Left ventricle myocardium inferior (tissue), 1 donor: ENCODE results near the gene NODAL. TPM values are rescaled to one million over a fixed set of nuclear protein-coding genes. Genes with fewer than 3 reads are reported as not detected.

Experiments
- DNase-seq: peaks from one replicate; pipeline ENCODE4 v3.0.0-alpha.2; 2020
- H3K27ac ChIP-seq: fragments of 200-600 bp; replicated peaks from 2 replicates; pipeline ENCODE4 v1.8.0; 2021
- H3K27me3 ChIP-seq: fragments of 200-600 bp; 2 replicates; pipeline ENCODE4 v1.8.0; 2021; ENCODE audit warnings: low read depth
- H3K36me3 ChIP-seq: fragments of 200-600 bp; 2 replicates; pipeline ENCODE4 v1.8.0; 2021
- H3K4me1 ChIP-seq: fragments of 200-600 bp; 2 replicates; pipeline ENCODE4 v1.8.0; 2021
- H3K4me3 ChIP-seq: fragments of 200-600 bp; 2 replicates; pipeline ENCODE4 v1.8.0; 2021; ENCODE audit warnings: mild to moderate bottlenecking, moderate library complexity
- H3K9me3 ChIP-seq: fragments of 200-600 bp; replicated peaks from 2 replicates; pipeline ENCODE4 v1.8.0; 2021
- CTCF ChIP-seq: fragments of 200-600 bp; IDR thresholded peaks from 2 replicates; pipeline ENCODE4 v1.8.0; 2021; ENCODE audit warnings: antibody characterized with exemption, mild to moderate bottlenecking, borderline replicate concordance
- intact Hi-C: fragments of 100-400 bp; cut with micrococcal nuclease; formaldehyde crosslinking; loops from one replicate; pipeline ENCODE4 v1.11.0; 2022
- total RNA-seq: library from RNA; stranded (reverse); fragmentation: NEBNext Ultra II Directional; extraction: Animal tissue kit (Norgen Biotek cat#: 25700); gene quantifications from one replicate; pipeline ENCODE4 v1.2.1, GENCODE V29; 2021
- donor health status: DM: no; HTN: yes; CAD: no; lungs with severe emphysema.

NODAL gene
- total RNA-seq, 1 donor from 2014 or later = 0.16 TPM

- Histone ChIP-seq H3K4me1 (peaks cover 50% of the 10 kb centered on the region), H3K36me3 (no peaks in the 10 kb centered on the region), H3K27me3 (no peaks in the 10 kb centered on the region), H3K4me3 (no peak overlapping the region), H3K27ac (peak overlapping the region; percentile 50), H3K9me3 (no peaks in the 10 kb centered on the region)
- DNase-seq = peak; percentile 54
- peak; percentile 94 for TF ChIP-seq CTCF
- intact Hi-C loops = loop anchor here (2.0 to 10.0 kb wide), 2 partner anchors 79 to 293 kb away; no protein-coding TSS in a partner anchor
Observed at GRCh38 chr10:70461397-70462348, 20.2 kb upstream of the NODAL start.

- intact Hi-C loops = loop anchor here (2.0 to 10.0 kb wide), 2 partner anchors 81 to 295 kb away; no protein-coding TSS in a partner anchor
- Histone ChIP-seq H3K27ac (peak overlapping the region; percentile 89), H3K9me3 (no peaks in the 10 kb centered on the region), H3K27me3 (no peaks in the 10 kb centered on the region), H3K36me3 (no peaks in the 10 kb centered on the region), H3K4me3 (no peak overlapping the region), H3K4me1 (peaks cover 53% of the 10 kb centered on the region)
- no peak for TF ChIP-seq CTCF
- no peak for DNase-seq
Observed at GRCh38 chr10:70459774-70460490, 18.5 kb upstream of the NODAL start.

- TF ChIP-seq CTCF = no peak
- peaks cover 53% of the 10 kb centered on the region for H3K4me1 ChIP-seq
- intact Hi-C loops = no loop called here
- H3K36me3 ChIP-seq = no peaks in the 10 kb centered on the region
- H3K27ac ChIP-seq = peak overlapping the region; percentile 89
- no peaks in the 10 kb centered on the region for H3K27me3 ChIP-seq
- no peak for DNase-seq
- no peaks in the 10 kb centered on the region for H3K9me3 ChIP-seq
- H3K4me3 ChIP-seq = peak overlapping the region; percentile 69
Observed at GRCh38 chr10:70459061-70459773, 17.7 kb upstream of the NODAL start.

- Histone ChIP-seq H3K36me3 (no peaks in the 10 kb centered on the region), H3K4me3 (peak overlapping the region; percentile 69), H3K4me1 (peaks cover 50% of the 10 kb centered on the region), H3K9me3 (no peaks in the 10 kb centered on the region), H3K27me3 (no peaks in the 10 kb centered on the region), H3K27ac (peak overlapping the region; percentile 89)
- intact Hi-C loops = no loop called here
- DNase-seq = peak; percentile 71
- TF ChIP-seq CTCF = peak; percentile 30
Observed at GRCh38 chr10:70458329-70459060, 17.0 kb upstream of the NODAL start.
